HCT116 (cell line): Measurements from ENCODE around the gene ATN1.

Experiments
- CBX3 ChIP-seq: IDR thresholded peaks from 2 replicates; pipeline ENCODE4 v1.6.1; 2012; ENCODE audit warnings: low read depth
- EZH2 ChIP-seq: fragments of 200-600 bp; sonication (generic); IDR thresholded peaks from 2 replicates; pipeline ENCODE4 v1.6.1; 2017; ENCODE audit warnings: antibody characterized with exemption, mixed run types
- POLR2A ChIP-seq: IDR thresholded peaks from 2 replicates; pipeline ENCODE4 v1.7.0; 2011; ENCODE audit warnings: borderline replicate concordance; ENCODE audit not compliant: insufficient read depth, insufficient read length; ENCODE audit errors: extremely low read depth
- RAD21 ChIP-seq: IDR thresholded peaks from 2 replicates; pipeline ENCODE4 v1.6.1; 2012; ENCODE audit warnings: low read depth, mild to moderate bottlenecking
- TF ChIP-seq, protein P1 (sequence below): IDR thresholded peaks from 2 replicates; pipeline ENCODE4 v1.6.1; 2012; ENCODE audit warnings: low read depth
- TF ChIP-seq, protein P2 (sequence below), 3 experiments: fragments of 200-600 bp in 1 of 3; sonication (generic) in 1 of 3; IDR thresholded peaks in 2 of 3; conservative IDR thresholded peaks in 1 of 3; 2 replicates each; pipeline ENCODE4 v1.5.1; 2012 to 2017; ENCODE audit warnings: low read depth in 2 of 3, low read length in 2 of 3, antibody characterized with exemption in 1 of 3, borderline replicate concordance in 1 of 3, control low read depth in 1 of 3, mild to moderate bottlenecking in 1 of 3, mixed read lengths in 1 of 3, mixed run types in 1 of 3, moderate library complexity in 1 of 3; ENCODE audit not compliant: insufficient read depth in 1 of 3
- TF ChIP-seq, protein P3 (sequence below): IDR thresholded peaks from 2 replicates; pipeline ENCODE4 v1.6.1; 2012

GRCh38 chr12:6942331-6942665 is 14.5 kb downstream of the ATN1 start:
- TF ChIP-seq EZH2 (no peak), POLR2A (no peak), CBX3 (no peak), RAD21 (no peak)
- TF ChIP-seq, protein P1, sequence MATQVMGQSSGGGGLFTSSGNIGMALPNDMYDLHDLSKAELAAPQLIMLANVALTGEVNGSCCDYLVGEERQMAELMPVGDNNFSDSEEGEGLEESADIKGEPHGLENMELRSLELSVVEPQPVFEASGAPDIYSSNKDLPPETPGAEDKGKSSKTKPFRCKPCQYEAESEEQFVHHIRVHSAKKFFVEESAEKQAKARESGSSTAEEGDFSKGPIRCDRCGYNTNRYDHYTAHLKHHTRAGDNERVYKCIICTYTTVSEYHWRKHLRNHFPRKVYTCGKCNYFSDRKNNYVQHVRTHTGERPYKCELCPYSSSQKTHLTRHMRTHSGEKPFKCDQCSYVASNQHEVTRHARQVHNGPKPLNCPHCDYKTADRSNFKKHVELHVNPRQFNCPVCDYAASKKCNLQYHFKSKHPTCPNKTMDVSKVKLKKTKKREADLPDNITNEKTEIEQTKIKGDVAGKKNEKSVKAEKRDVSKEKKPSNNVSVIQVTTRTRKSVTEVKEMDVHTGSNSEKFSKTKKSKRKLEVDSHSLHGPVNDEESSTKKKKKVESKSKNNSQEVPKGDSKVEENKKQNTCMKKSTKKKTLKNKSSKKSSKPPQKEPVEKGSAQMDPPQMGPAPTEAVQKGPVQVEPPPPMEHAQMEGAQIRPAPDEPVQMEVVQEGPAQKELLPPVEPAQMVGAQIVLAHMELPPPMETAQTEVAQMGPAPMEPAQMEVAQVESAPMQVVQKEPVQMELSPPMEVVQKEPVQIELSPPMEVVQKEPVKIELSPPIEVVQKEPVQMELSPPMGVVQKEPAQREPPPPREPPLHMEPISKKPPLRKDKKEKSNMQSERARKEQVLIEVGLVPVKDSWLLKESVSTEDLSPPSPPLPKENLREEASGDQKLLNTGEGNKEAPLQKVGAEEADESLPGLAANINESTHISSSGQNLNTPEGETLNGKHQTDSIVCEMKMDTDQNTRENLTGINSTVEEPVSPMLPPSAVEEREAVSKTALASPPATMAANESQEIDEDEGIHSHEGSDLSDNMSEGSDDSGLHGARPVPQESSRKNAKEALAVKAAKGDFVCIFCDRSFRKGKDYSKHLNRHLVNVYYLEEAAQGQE, result no peak
- TF ChIP-seq, protein P2, sequence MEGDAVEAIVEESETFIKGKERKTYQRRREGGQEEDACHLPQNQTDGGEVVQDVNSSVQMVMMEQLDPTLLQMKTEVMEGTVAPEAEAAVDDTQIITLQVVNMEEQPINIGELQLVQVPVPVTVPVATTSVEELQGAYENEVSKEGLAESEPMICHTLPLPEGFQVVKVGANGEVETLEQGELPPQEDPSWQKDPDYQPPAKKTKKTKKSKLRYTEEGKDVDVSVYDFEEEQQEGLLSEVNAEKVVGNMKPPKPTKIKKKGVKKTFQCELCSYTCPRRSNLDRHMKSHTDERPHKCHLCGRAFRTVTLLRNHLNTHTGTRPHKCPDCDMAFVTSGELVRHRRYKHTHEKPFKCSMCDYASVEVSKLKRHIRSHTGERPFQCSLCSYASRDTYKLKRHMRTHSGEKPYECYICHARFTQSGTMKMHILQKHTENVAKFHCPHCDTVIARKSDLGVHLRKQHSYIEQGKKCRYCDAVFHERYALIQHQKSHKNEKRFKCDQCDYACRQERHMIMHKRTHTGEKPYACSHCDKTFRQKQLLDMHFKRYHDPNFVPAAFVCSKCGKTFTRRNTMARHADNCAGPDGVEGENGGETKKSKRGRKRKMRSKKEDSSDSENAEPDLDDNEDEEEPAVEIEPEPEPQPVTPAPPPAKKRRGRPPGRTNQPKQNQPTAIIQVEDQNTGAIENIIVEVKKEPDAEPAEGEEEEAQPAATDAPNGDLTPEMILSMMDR (IDR thresholded peaks at IDR 0.05 in 2 of 3, conservative IDR thresholded peaks at IDR 0.05 in 1 of 3; ENCODE audit: borderline replicate concordance in 1 of 3, insufficient read depth in 1 of 3, low read depth in 2 of 3, low read length in 2 of 3), result no peak
- TF ChIP-seq, protein P3, sequence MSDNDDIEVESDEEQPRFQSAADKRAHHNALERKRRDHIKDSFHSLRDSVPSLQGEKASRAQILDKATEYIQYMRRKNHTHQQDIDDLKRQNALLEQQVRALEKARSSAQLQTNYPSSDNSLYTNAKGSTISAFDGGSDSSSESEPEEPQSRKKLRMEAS, result no peak
